Limb (tissue), 2 donors: ENCODE results near the gene SNX4.
A peak's percentile ranks its signal among the peaks of the same experiment; 100 is the strongest.
"Not testable (repeated sequence)": the region's sequence is repeated elsewhere in the genome, so short reads cannot be mapped to it uniquely, and the experiment has no call there.

ENCODE experiments used
- DNase-seq, 2 donors: peaks; one replicate each; pipeline ENCODE4 v3.0.0-alpha.2; 2016; ENCODE audit errors: extremely low spot score in 2 of 2

Gene SNX4

GRCh38 chr3:125519678-125520562 lies at the start of gene SNX4:
TSS of gene SNX4 (minus strand) at chr3:125520202. CDS start at chr3:125520172, 30 bp downstream.
- peak; percentile 92 to 93 for DNase-seq

- DNase-seq: no peak
Observed at GRCh38 chr3:125556314-125556713, 36.3 kb upstream of the SNX4 start.

- DNase-seq: no peak
Observed at GRCh38 chr3:125552401-125552800, 32.4 kb upstream of the SNX4 start.

- no peak for DNase-seq
Observed at GRCh38 chr3:125528920-125529319, 8.9 kb upstream of the SNX4 start.

GRCh38 chr3:125525153-125525552 lies 5.2 kb upstream of the SNX4 start:
- DNase-seq: no peak

- not testable (repeated sequence) for DNase-seq
Observed at GRCh38 chr3:125520563-125520919, 539 bp upstream of the SNX4 start.

- DNase-seq: no peak
Observed at GRCh38 chr3:125515421-125515820, 4.6 kb downstream of the SNX4 start.

GRCh38 chr3:125513490-125514115 lies 6.4 kb downstream of the SNX4 start:
- DNase-seq: no peak

GRCh38 chr3:125512135-125512920 lies 7.7 kb downstream of the SNX4 start:
- no peak for DNase-seq

GRCh38 chr3:125511420-125512118 lies 8.4 kb downstream of the SNX4 start:
- no peak for DNase-seq

GRCh38 chr3:125507128-125507527 lies 12.9 kb downstream of the SNX4 start:
- no peak for DNase-seq

- no peak for DNase-seq
Observed at GRCh38 chr3:125498630-125499029, 21.4 kb downstream of the SNX4 start.

GRCh38 chr3:125496701-125497100 lies 23.3 kb downstream of the SNX4 start:
- DNase-seq: no peak

- DNase-seq: no peak
Observed at GRCh38 chr3:125482406-125482805, 37.6 kb downstream of the SNX4 start.

- no peak for DNase-seq
Observed at GRCh38 chr3:125481786-125482185, 38.2 kb downstream of the SNX4 start.

- not testable (repeated sequence) for DNase-seq
Observed at GRCh38 chr3:125481375-125481759, 38.6 kb downstream of the SNX4 start.

- no peak for DNase-seq
Observed at GRCh38 chr3:125480656-125481374, 39.2 kb downstream of the SNX4 start.

GRCh38 chr3:125479091-125479490 lies 40.9 kb downstream of the SNX4 start:
- no peak for DNase-seq

GRCh38 chr3:125478326-125478725 lies 41.7 kb downstream of the SNX4 start:
- no peak for DNase-seq

GRCh38 chr3:125477701-125478100 lies 42.3 kb downstream of the SNX4 start:
- DNase-seq: no peak

- no peak for DNase-seq
Observed at GRCh38 chr3:125470671-125471070, 49.3 kb downstream of the SNX4 start.
